GM12878 (cell line): Measurements from ENCODE around the gene PC. TPM values are rescaled to one million over a fixed set of nuclear protein-coding genes. Genes with fewer than 3 reads are reported as not detected.

ENCODE experiments used
- ATAC-seq: fragments of 200-7000 bp; cut with Tn5 transposase; 3 replicates; pipeline ENCODE4 v1.9.1; 2020; ENCODE audit warnings: mild to moderate bottlenecking, moderate library complexity
- BruUV-seq: library from RNA; stranded (reverse); fragments of 400-500 nt; replicated peaks from 2 replicates; lab custom pipeline; 2021; lab: Mats Ljungman, UMichigan
- CTCF ChIA-PET: fragments of 300-600 bp; sonication (Branson Sonifier 250); formaldehyde crosslinking; extraction: SDS; loops from one replicate; lab custom pipeline; 2021; ENCODE audit warnings: inconsistent platforms; lab: Yijun Ruan, JAX
- POLR2A ChIA-PET: fragments of 350-600 bp; formaldehyde crosslinking; extraction: SDS; loops from one replicate; lab custom pipeline; 2021; ENCODE audit warnings: inconsistent platforms; lab: Charles Lee
- RAD21 ChIA-PET: fragments of 300-600 bp; sonication (Branson Sonifier 250); formaldehyde crosslinking; loops from one replicate; lab custom pipeline; 2023; ENCODE audit warnings: antibody characterized with exemption; ENCODE audit not compliant: unreplicated experiment; lab: Charles Lee
- SMC1A ChIA-PET: fragments of 300-600 bp; sonication (Branson Sonifier 250); formaldehyde crosslinking; loops from one replicate; lab custom pipeline; 2023; ENCODE audit not compliant: unreplicated experiment, uncharacterized antibody; lab: Charles Lee
- DNase-seq: peaks from one replicate; pipeline ENCODE4 v3.0.0-alpha.2; 2011; ENCODE audit warnings: low read depth, low spot score
- FAIRE-seq: peaks from 3 replicates; lab custom pipeline; 2011; peaks lifted over from hg19 to GRCh38; lab: Jason Lieb, UNC
- H2AFZ ChIP-seq: 2 replicates; pipeline ENCODE4 v1.6.0; 2011; ENCODE audit warnings: low read depth, low read length, control low read depth; ENCODE audit not compliant: control insufficient read depth
- H3K27ac ChIP-seq: 2 replicates; pipeline ENCODE4 v1.5.1; 2011; ENCODE audit warnings: control low read depth; ENCODE audit not compliant: control insufficient read depth, insufficient read depth
- H3K27me3 ChIP-seq, 2 experiments: replicated peaks in 1 of 2; 2 replicates each; pipeline versions ENCODE4 v1.6.0 to v1.6.1; 2011; ENCODE audit warnings: low read length in 1 of 2; ENCODE audit not compliant: control insufficient read depth in 2 of 2, insufficient read depth in 2 of 2
- H3K36me3 ChIP-seq, 2 experiments: 2 replicates each; pipeline ENCODE4 v1.5.1; 2011; ENCODE audit warnings: low read length in 1 of 2; ENCODE audit not compliant: control insufficient read depth in 2 of 2, insufficient read depth in 2 of 2
- H3K4me1 ChIP-seq: 2 replicates; pipeline ENCODE4 v1.6.1; 2011; ENCODE audit warnings: mild to moderate bottlenecking, low read length, moderate library complexity, mixed read lengths; ENCODE audit not compliant: control insufficient read depth, insufficient read depth
- H3K4me2 ChIP-seq: 2 replicates; pipeline ENCODE4 v1.6.0; 2011; ENCODE audit warnings: control low read depth; ENCODE audit not compliant: control insufficient read depth, insufficient read depth
- H3K4me3 ChIP-seq: fragments of 200-600 bp; sonication (generic); 2 replicates; pipeline ENCODE4 v1.5.1; 2016
- H3K79me2 ChIP-seq: 2 replicates; pipeline ENCODE4 v1.6.0; 2011; ENCODE audit warnings: low read length; ENCODE audit not compliant: control insufficient read depth, insufficient read depth
- H3K9ac ChIP-seq: 2 replicates; pipeline ENCODE4 v1.8.0; 2011; ENCODE audit warnings: low read length, control low read depth, mixed read lengths; ENCODE audit not compliant: control insufficient read depth, insufficient read depth
- H3K9me3 ChIP-seq: replicated peaks from 3 replicates; pipeline ENCODE4 v1.5.1; 2011; ENCODE audit warnings: mild to moderate bottlenecking, low read length; ENCODE audit not compliant: control insufficient read depth, insufficient read depth
- H4K20me1 ChIP-seq: 2 replicates; pipeline ENCODE4 v1.6.0; 2011; ENCODE audit not compliant: control insufficient read depth, insufficient read depth
- BHLHE40 ChIP-seq, 2 experiments: fragments of 450-650 bp in 1 of 2; IDR thresholded peaks; 2 replicates each; pipeline ENCODE4 v1.6.1; 2011 to 2017; ENCODE audit warnings: low read depth in 2 of 2, borderline replicate concordance in 1 of 2, improper control_type of control experiment in 1 of 2, low read length in 1 of 2, mild to moderate bottlenecking in 1 of 2
- CBFB ChIP-seq: IDR thresholded peaks from 2 replicates; pipeline ENCODE4 v1.6.1; 2016; ENCODE audit warnings: antibody characterized with exemption, low read depth
- CREM ChIP-seq: IDR thresholded peaks from 2 replicates; pipeline ENCODE4 v1.6.1; 2014; ENCODE audit warnings: antibody characterized with exemption, low read depth
- DPF2 ChIP-seq: fragments of 450-650 bp; IDR thresholded peaks from 2 replicates; pipeline ENCODE4 v1.6.1; 2017; ENCODE audit warnings: mild to moderate bottlenecking
- SMAD1 ChIP-seq: fragments of 450-650 bp; IDR thresholded peaks from 2 replicates; pipeline ENCODE4 v1.6.1; 2018; ENCODE audit warnings: mild to moderate bottlenecking, low read depth; ENCODE audit not compliant: partially characterized antibody
- SUPT20H ChIP-seq: IDR thresholded peaks from 2 replicates; pipeline ENCODE4 v1.6.1; 2011; ENCODE audit warnings: low read depth, mild to moderate bottlenecking, low read length, moderate library complexity, borderline replicate concordance; ENCODE audit not compliant: control insufficient read depth
- ZBTB4 ChIP-seq: fragments of 450-650 bp; formaldehyde crosslinking; IDR thresholded peaks from 2 replicates; pipeline ENCODE4 v1.4.0; 2022; ENCODE audit warnings: mild to moderate bottlenecking, moderate library complexity
- ZNF687 ChIP-seq: fragments of 450-650 bp; IDR thresholded peaks from 2 replicates; pipeline ENCODE4 v1.6.1; 2017; ENCODE audit warnings: mild to moderate bottlenecking, moderate library complexity
- WGBS: methylation state at CpG from one replicate; pipeline ENCODE4 v1.1.6; 2016; ENCODE audit warnings: low lambda C conversion rate; ENCODE audit not compliant: insufficient replicate concordance, insufficient coverage; ENCODE audit errors: missing lambda C conversion rate; 5-methylcytosine and 5-hydroxymethylcytosine counted together
- in situ Hi-C: fragments of 300-500 bp; cut with MboI; formaldehyde crosslinking; loops from 9 replicates; pipeline ENCODE4 v1.14.3; 2018; ENCODE audit warnings: mixed read lengths
- intact Hi-C: fragments of 100-400 bp; cut with micrococcal nuclease; formaldehyde crosslinking; loops from one replicate; pipeline ENCODE4 v1.14.2; 2022; ENCODE audit not compliant: unreplicated experiment
- polyA plus RNA-seq, 11 experiments: library from polyadenylated mRNA; depleted of rRNA in 4 of 11; unstranded in 6 of 11; stranded (reverse) in 5 of 11; fragments of >200 nt; fragmentation: Nextera tagmentation in 4 of 11; fragmentation: Illumina TruSeq in 1 of 11; extraction: Ambion mirVana in 4 of 11; extraction: Trizol in 1 of 11; gene quantifications; 1 replicate in 1 of 11; 2 replicates in 10 of 11; pipeline versions ENCODE4 v1.2.1 to v1.2.3, GENCODE V29; 2011 to 2016; ENCODE audit warnings: inconsistent platforms in 2 of 11, missing spikeins in 2 of 11, low read depth in 1 of 11
- total RNA-seq, 4 experiments: library from RNA; depleted of rRNA in 3 of 4; stranded (reverse); fragments of >200 nt in 3 of 4; fragmentation: Illumina TruSeq in 1 of 4; extraction: Trizol in 1 of 4; gene quantifications; 2 replicates each; pipeline versions ENCODE4 v1.2.1 to v1.2.3, GENCODE V29; 2013 to 2021

The PC gene
- total and polyA plus RNA-seq, 10 of the 15 experiments (the other 5 are each of a cell fraction or from before 2014, with no cell fraction given), result 0.22 to 10.3 (median 4.5) TPM

GRCh38 chr11:66864172-66864901, 93.8 kb downstream of the PC start:
- no peak overlapping the region for H3K9ac ChIP-seq
- H3K36me3 ChIP-seq, result no peaks in the 10 kb centered on the region
- no peak for DNase-seq
- SMC1A ChIA-PET, result no interaction called here
- H3K4me1 ChIP-seq, result peaks cover 11% of the 10 kb centered on the region
- H3K27ac ChIP-seq, result no peak overlapping the region
- H3K4me2 ChIP-seq, result no peak overlapping the region
- no peak for ATAC-seq
- no TSS peak for BruUV-seq
- RAD21 ChIA-PET, result no interaction called here
- no peaks in the 10 kb centered on the region for H3K79me2 ChIP-seq
- POLR2A ChIA-PET, result no interaction called here
- intact Hi-C loops (no loop called here), in situ Hi-C loops (no loop called here)
- H3K4me3 ChIP-seq, result no peak overlapping the region
- H4K20me1 ChIP-seq, result no peaks in the 10 kb centered on the region
- H3K9me3 ChIP-seq, result no peaks in the 10 kb centered on the region
- WGBS, result 42% methylated on average over 34 of the region's 35 CpGs
- H2AFZ ChIP-seq, result no peak overlapping the region
- CTCF ChIA-PET, result no interaction called here
- no peaks in the 10 kb centered on the region for H3K27me3 ChIP-seq
- no peak for FAIRE-seq
- 0 out of 4 replicates have a peak, but pooled peaks of 1 of the 2 experiments have one; percentile 14 for TF ChIP-seq BHLHE40 (IDR thresholded peaks at IDR 0.05; ENCODE audit: borderline replicate concordance in 1 of 2, low read depth in 2 of 2, low read length in 1 of 2)
- no peak for TF ChIP-seq CBFB

- ChIA-PET CTCF (no interaction called here), SMC1A (no interaction called here), POLR2A (no interaction called here), RAD21 (no interaction called here)
- no peaks in the 10 kb centered on the region for H3K9me3 ChIP-seq
- intact Hi-C loops, result no loop called here
- no peaks in the 10 kb centered on the region for H3K27me3 ChIP-seq
- no peaks in the 10 kb centered on the region for H4K20me1 ChIP-seq
- in situ Hi-C loops, result no loop called here
- H3K4me1 ChIP-seq, result peaks cover 3% of the 10 kb centered on the region
- FAIRE-seq (no peak), ATAC-seq (no peak), DNase-seq (no peak)
- BruUV-seq, result no TSS peak
- H3K36me3 ChIP-seq, result no peaks in the 10 kb centered on the region
- 75% methylated on average over 30 of the region's 31 CpGs for WGBS
- no peak overlapping the region for H2AFZ ChIP-seq
- no peaks in the 10 kb centered on the region for H3K79me2 ChIP-seq
- no peak overlapping the region for H3K9ac ChIP-seq
- no peak overlapping the region for H3K4me3 ChIP-seq
- no peak overlapping the region for H3K4me2 ChIP-seq
- H3K27ac ChIP-seq, result no peak overlapping the region
- TF ChIP-seq SMAD1 (no peak), CREM (no peak), DPF2 (no peak), SUPT20H (no peak), ZNF687 (no peak), ZBTB4 (no peak)
Measured at GRCh38 chr11:66863428-66864125, 94.6 kb downstream of the PC start.
